Immature natural killer cell (primary cell): ENCODE data around the gene CDH9. TPM values are rescaled to one million over a fixed set of nuclear protein-coding genes. Genes with fewer than 3 reads are reported as not detected.
"Not testable (repeated sequence)": the region's sequence is repeated elsewhere in the genome, so short reads cannot be mapped to it uniquely, and the experiment has no call there.

Experiments used
- DNase-seq, 3 donors: peaks; one replicate each; pipeline ENCODE4 v3.0.0; 2022; ENCODE audit warnings: mixed read lengths in 1 of 3
- H3K27ac Mint-ChIP-seq, 6 donors: one replicate each; pipeline ENCODE4 v1.8.0; 2020; ENCODE audit warnings: mixed read lengths in 6 of 6, mild to moderate bottlenecking in 5 of 6, inconsistent platforms in 4 of 6, moderate library complexity in 3 of 6
- H3K27me3 Mint-ChIP-seq, 3 donors: one replicate each; pipeline ENCODE4 v1.8.0; 2020 to 2021; ENCODE audit warnings: low read depth in 3 of 3, mild to moderate bottlenecking in 3 of 3, mixed read lengths in 3 of 3, moderate library complexity in 3 of 3, inconsistent platforms in 1 of 3
- H3K36me3 Mint-ChIP-seq, 3 donors: one replicate each; pipeline ENCODE4 v1.8.0; 2020; ENCODE audit warnings: mixed read lengths in 3 of 3, inconsistent platforms in 2 of 3, mild to moderate bottlenecking in 2 of 3
- H3K4me1 Mint-ChIP-seq, 2 donors: one replicate each; pipeline ENCODE4 v1.8.0; 2020; ENCODE audit warnings: inconsistent platforms in 2 of 2, mild to moderate bottlenecking in 2 of 2, mixed read lengths in 2 of 2, moderate library complexity in 1 of 2
- H3K4me3 Mint-ChIP-seq, 5 donors: one replicate each; pipeline ENCODE4 v1.8.0; 2020; ENCODE audit warnings: mild to moderate bottlenecking in 5 of 5, mixed read lengths in 5 of 5, inconsistent platforms in 3 of 5, moderate library complexity in 3 of 5
- H3K9me3 Mint-ChIP-seq, 6 donors: one replicate each; pipeline ENCODE4 v1.8.0; 2020; ENCODE audit warnings: mild to moderate bottlenecking in 6 of 6, mixed read lengths in 6 of 6, inconsistent platforms in 4 of 6, moderate library complexity in 3 of 6
- polyA plus RNA-seq, 3 donors: library from polyadenylated mRNA; unstranded; fragments of 300-500 nt; fragmentation: Illumina TruSeq; gene quantifications; one replicate each; pipeline ENCODE4 v1.2.3, GENCODE V29; 2021

Gene CDH9
- polyA plus RNA-seq, 3 donors from 2014 or later: not detected

GRCh38 chr5:26903469-26903868 lies 134.9 kb downstream of the CDH9 start:
- H3K36me3 Mint-ChIP-seq: no peaks in the 10 kb centered on the region
- no peaks in the 10 kb centered on the region for H3K4me1 Mint-ChIP-seq
- no peak overlapping the region for H3K4me3 Mint-ChIP-seq
- peaks cover 5 to 33% (median 18%) of the 10 kb centered on the region in 6 donors for H3K9me3 Mint-ChIP-seq
- no peak for DNase-seq
- H3K27ac Mint-ChIP-seq: no peak overlapping the region
- no peaks in the 10 kb centered on the region for H3K27me3 Mint-ChIP-seq

DNA sequence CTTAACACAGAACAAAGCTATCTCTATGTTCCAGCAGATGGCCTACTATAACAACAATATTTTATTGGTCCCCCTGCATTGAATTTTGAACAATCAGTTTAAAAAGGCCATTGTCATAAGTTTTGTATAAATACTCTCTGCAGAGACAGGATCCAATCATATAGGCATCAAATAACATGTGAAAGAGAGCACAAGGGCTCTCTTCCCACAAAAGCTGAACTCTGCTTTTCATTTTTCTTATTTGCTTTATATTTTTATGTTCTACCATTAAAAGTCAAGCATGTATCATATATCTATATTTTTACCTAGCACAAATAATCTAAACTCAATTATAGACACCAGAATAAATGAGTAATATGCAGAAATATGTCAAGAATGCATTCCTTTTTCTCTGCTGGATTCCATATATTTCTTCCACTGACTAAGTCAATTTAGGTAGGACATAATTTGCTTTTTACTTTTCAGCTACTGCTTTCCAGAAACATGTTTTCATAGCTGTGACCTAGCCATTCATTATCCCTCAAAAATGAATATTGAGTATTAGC lies 143.6 kb downstream of the CDH9 start:
- Mint-ChIP-seq H3K36me3 (no peaks in the 10 kb centered on the region), H3K9me3 (peaks cover 6 to 73% (median 47%) of the 10 kb centered on the region in 6 donors)
- no peak for DNase-seq

DNA sequence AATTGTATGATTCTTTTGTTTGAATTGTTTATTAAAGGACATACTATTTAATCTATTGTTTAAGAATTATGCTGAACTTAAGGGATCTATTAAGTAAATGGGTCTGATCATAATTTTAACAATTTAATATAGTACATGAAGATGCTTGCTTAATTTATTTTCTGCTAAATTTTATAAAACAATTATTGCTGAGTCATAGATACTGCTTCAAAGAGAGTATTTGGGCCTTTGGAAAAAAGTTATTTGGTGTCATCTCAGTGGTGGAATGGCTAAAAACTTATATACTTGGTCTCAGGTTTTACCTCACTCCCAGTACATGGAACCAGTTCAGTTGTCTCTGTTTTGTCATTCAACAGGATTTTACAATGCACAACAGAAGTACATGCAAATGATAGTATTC lies 145.3 kb downstream of the CDH9 start:
- no peak overlapping the region for H3K27ac Mint-ChIP-seq
- no peak overlapping the region for H3K4me3 Mint-ChIP-seq
- H3K36me3 Mint-ChIP-seq: no peaks in the 10 kb centered on the region
- DNase-seq: no peak
- H3K27me3 Mint-ChIP-seq: no peaks in the 10 kb centered on the region
- H3K9me3 Mint-ChIP-seq: peaks cover 6 to 58% (median 34%) of the 10 kb centered on the region in 6 donors
- H3K4me1 Mint-ChIP-seq: no peaks in the 10 kb centered on the region

More for the DNA sequence above, 143.6 kb downstream of the CDH9 start:
- Mint-ChIP-seq H3K4me1 (no peaks in the 10 kb centered on the region), H3K27me3 (no peaks in the 10 kb centered on the region), H3K4me3 (no peak overlapping the region), H3K27ac (no peak overlapping the region)

DNA sequence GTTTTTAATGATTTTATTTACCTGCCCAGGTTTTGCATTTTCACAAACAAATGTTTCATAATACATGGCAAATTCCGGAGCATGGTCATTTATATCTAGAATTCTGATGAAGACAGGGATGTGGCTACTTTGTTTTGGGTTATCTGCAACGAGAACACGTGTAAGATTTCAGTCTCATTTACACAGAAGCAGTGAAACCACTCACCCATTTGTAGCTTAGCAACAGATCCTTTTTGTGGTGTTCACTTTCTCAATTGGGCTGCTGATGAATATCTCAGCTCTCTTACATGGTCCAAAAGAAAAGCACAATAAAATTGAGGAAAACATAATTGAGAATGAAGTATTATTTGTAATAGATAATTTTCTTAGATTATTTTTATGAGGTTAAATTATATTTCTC lies 148.6 kb downstream of the CDH9 start:
- Mint-ChIP-seq H3K27ac (no peak overlapping the region), H3K36me3 (no peaks in the 10 kb centered on the region), H3K9me3 (peaks cover 2 to 40% (median 20%) of the 10 kb centered on the region in 6 donors), H3K27me3 (no peaks in the 10 kb centered on the region), H3K4me1 (no peaks in the 10 kb centered on the region), H3K4me3 (no peak overlapping the region)
- DNase-seq: no peak

GRCh38 chr5:26884481-26884880 lies 153.9 kb downstream of the CDH9 start:
- Mint-ChIP-seq H3K4me1 (no peaks in the 10 kb centered on the region), H3K27ac (no peak overlapping the region), H3K9me3 (peaks cover 1 to 42% (median 22%) of the 10 kb centered on the region in 6 donors), H3K36me3 (no peaks in the 10 kb centered on the region), H3K27me3 (peaks cover 0 to 1% (median 0%) of the 10 kb centered on the region in 3 donors), H3K4me3 (no peak overlapping the region)
- DNase-seq: no peak

DNA sequence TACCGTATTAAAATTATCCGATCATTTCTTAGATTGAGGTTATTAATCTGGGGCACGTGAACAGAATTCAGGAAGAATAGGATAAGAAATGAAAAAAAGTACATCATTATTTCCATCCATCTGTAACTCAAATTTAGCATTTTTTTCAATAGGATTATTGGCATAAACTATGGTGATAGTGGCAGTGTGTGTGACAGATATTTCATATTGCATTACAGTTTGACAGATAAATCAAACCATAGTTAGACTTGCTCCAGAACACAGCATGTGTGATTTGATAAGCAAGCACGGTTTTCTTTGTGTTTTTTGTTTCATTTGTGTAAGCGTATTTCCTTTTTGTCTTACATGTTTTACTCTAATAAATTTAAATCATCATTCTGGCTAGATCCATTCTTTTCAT lies 155.0 kb downstream of the CDH9 start:
- peaks cover 0 to 1% (median 0%) of the 10 kb centered on the region in 3 donors for H3K27me3 Mint-ChIP-seq
- H3K27ac Mint-ChIP-seq: no peak overlapping the region
- no peaks in the 10 kb centered on the region for H3K4me1 Mint-ChIP-seq
- H3K4me3 Mint-ChIP-seq: no peak overlapping the region
- H3K36me3 Mint-ChIP-seq: no peaks in the 10 kb centered on the region
- peaks cover 1 to 51% (median 20%) of the 10 kb centered on the region in 6 donors for H3K9me3 Mint-ChIP-seq
- no peak for DNase-seq

- Mint-ChIP-seq H3K4me1 (no peaks in the 10 kb centered on the region), H3K27me3 (peaks cover 0 to 2% (median 1%) of the 10 kb centered on the region in 3 donors), H3K27ac (no peak overlapping the region), H3K9me3 (peaks cover 1 to 53% (median 20%) of the 10 kb centered on the region in 6 donors), H3K4me3 (no peak overlapping the region), H3K36me3 (no peaks in the 10 kb centered on the region)
- DNase-seq: no peak
Measured at GRCh38 chr5:26881901-26882300, 156.5 kb downstream of the CDH9 start.

GRCh38 chr5:26877154-26877553 lies 161.2 kb downstream of the CDH9 start:
- Mint-ChIP-seq H3K4me3 (no peak overlapping the region), H3K4me1 (no peaks in the 10 kb centered on the region), H3K27me3 (peaks cover 0 to 2% (median 0%) of the 10 kb centered on the region in 3 donors), H3K9me3 (peaks cover 4 to 55% (median 22%) of the 10 kb centered on the region in 6 donors), H3K36me3 (no peaks in the 10 kb centered on the region), H3K27ac (no peak overlapping the region)
- no peak for DNase-seq

DNA sequence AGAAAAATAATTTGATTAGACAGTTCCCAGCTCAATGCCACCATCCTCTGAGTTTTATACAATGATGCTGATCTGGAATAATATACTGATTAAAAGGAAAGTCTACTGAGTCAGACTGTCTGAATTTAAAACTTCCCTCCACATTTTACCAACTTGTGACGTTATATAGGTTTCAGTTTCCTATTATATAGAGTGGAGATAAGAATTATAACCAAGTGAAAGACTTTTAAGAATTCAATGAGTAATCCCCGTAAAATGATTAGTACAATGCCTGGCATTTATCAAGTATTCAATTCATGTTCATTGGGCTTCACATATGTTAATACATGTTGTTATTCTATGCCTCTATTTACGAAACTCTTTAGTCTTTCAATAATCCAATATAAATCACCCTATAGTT lies 166.0 kb downstream of the CDH9 start:
- H3K9me3 Mint-ChIP-seq: peaks cover 7 to 36% (median 21%) of the 10 kb centered on the region in 6 donors
- no peak overlapping the region for H3K27ac Mint-ChIP-seq
- H3K4me3 Mint-ChIP-seq: no peak overlapping the region
- no peaks in the 10 kb centered on the region for H3K4me1 Mint-ChIP-seq
- no peaks in the 10 kb centered on the region for H3K27me3 Mint-ChIP-seq
- no peaks in the 10 kb centered on the region for H3K36me3 Mint-ChIP-seq
- no peak for DNase-seq

GRCh38 chr5:26869781-26870180 lies 168.6 kb downstream of the CDH9 start:
- Mint-ChIP-seq H3K27ac (no peak overlapping the region), H3K4me3 (no peak overlapping the region), H3K9me3 (peaks cover 10 to 48% (median 30%) of the 10 kb centered on the region in 6 donors), H3K27me3 (no peaks in the 10 kb centered on the region), H3K4me1 (no peaks in the 10 kb centered on the region), H3K36me3 (peaks cover 0 to 4% (median 0%) of the 10 kb centered on the region in 3 donors)
- no peak for DNase-seq

DNA sequence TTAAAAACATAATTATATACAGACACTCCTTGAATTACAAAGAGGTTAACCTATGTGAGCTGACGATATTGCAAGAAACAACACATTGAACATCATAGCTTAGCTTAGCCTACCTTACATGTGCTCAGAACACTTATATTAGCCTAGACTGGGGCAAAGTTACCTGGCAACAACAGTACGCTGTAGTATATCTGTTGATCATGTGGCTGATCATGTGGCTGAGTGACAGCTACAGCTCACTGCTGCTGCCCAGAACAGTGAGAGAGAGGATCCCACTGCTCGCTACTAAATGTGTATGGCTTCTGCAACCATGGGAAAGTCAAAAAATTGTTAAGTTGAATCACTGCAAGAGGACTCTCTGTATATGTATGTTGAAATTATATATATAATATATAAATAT lies 169.9 kb downstream of the CDH9 start:
- no peak for DNase-seq
- Mint-ChIP-seq H3K4me3 (no peak overlapping the region), H3K36me3 (peaks cover 0 to 4% (median 0%) of the 10 kb centered on the region in 3 donors), H3K27me3 (no peaks in the 10 kb centered on the region), H3K4me1 (no peaks in the 10 kb centered on the region), H3K27ac (no peak overlapping the region), H3K9me3 (peaks cover 10 to 43% (median 30%) of the 10 kb centered on the region in 6 donors)

DNA sequence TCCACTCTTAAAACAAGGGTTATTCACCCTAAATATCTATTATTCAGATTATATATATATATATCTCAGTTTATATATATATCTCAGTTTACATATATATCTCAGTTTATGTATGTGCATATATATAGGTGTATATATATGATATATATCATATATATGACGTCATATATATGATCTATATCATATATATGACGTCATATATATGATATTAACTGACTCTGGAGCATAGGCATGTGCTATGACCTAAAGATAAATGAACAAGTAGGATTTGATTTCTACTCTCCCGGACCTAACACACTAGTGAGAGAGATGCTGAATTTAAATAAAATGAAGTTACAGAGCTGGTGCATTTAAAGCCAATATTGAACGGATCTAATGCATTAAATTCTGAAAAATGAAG lies 174.3 kb downstream of the CDH9 start:
- Mint-ChIP-seq H3K4me3 (no peak overlapping the region), H3K27ac (no peak overlapping the region), H3K27me3 (peaks cover 0 to 4% (median 0%) of the 10 kb centered on the region in 3 donors), H3K9me3 (peaks cover 17 to 51% (median 28%) of the 10 kb centered on the region in 6 donors), H3K36me3 (peaks cover 0 to 4% (median 0%) of the 10 kb centered on the region in 3 donors), H3K4me1 (no peaks in the 10 kb centered on the region)
- DNase-seq: no peak

DNA sequence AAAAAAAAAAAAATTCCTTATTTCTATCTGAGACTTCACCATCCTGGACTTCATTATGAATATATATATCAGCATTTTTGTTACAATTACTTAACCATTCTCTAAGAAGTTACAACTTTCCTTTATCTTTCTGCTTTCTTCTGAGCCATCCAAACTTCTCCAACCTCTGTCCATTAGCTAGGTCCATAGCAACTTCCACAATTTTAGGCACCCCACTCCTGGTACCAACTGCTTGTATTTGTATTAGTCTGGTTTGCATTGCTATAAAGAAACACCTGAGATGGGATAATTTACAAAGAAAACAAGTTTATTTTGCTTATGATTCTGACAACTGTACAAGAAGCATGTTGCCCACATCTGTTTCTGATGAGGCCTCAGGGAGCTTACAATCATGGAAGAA lies 182.1 kb downstream of the CDH9 start:
- Mint-ChIP-seq H3K36me3 (peaks cover 0 to 2% (median 0%) of the 10 kb centered on the region in 3 donors), H3K27ac (no peak overlapping the region), H3K9me3 (peaks cover 22 to 79% (median 53%) of the 10 kb centered on the region in 6 donors)

GRCh38 chr5:26852450-26852849 lies 185.9 kb downstream of the CDH9 start:
- DNase-seq, H3K27me3 Mint-ChIP-seq, H3K4me1 Mint-ChIP-seq, H3K4me3 Mint-ChIP-seq, H3K36me3 Mint-ChIP-seq, H3K27ac Mint-ChIP-seq: not testable (repeated sequence)
- H3K9me3 Mint-ChIP-seq: peaks cover 19 to 81% (median 45%) of the 10 kb centered on the region in 6 donors

More for the DNA sequence above, 182.1 kb downstream of the CDH9 start:
- no peak for DNase-seq
- Mint-ChIP-seq H3K27me3 (peaks cover 0 to 4% (median 0%) of the 10 kb centered on the region in 3 donors), H3K4me1 (no peaks in the 10 kb centered on the region), H3K4me3 (no peak overlapping the region)
